HG02884 (cell line): Measurements from ENCODE around the gene AGXT.
"Not testable (repeated sequence)": the region's sequence is repeated elsewhere in the genome, so short reads cannot be mapped to it uniquely, and the experiment has no call there.

Source experiments
- ATAC-seq: cut with Tn5 transposase; IDR thresholded peaks from one replicate; pipeline ENCODE4 v1.9.1; 2021; ENCODE audit warnings: mild to moderate bottlenecking, moderate library complexity; ENCODE audit not compliant: unreplicated experiment

Gene AGXT

DNA sequence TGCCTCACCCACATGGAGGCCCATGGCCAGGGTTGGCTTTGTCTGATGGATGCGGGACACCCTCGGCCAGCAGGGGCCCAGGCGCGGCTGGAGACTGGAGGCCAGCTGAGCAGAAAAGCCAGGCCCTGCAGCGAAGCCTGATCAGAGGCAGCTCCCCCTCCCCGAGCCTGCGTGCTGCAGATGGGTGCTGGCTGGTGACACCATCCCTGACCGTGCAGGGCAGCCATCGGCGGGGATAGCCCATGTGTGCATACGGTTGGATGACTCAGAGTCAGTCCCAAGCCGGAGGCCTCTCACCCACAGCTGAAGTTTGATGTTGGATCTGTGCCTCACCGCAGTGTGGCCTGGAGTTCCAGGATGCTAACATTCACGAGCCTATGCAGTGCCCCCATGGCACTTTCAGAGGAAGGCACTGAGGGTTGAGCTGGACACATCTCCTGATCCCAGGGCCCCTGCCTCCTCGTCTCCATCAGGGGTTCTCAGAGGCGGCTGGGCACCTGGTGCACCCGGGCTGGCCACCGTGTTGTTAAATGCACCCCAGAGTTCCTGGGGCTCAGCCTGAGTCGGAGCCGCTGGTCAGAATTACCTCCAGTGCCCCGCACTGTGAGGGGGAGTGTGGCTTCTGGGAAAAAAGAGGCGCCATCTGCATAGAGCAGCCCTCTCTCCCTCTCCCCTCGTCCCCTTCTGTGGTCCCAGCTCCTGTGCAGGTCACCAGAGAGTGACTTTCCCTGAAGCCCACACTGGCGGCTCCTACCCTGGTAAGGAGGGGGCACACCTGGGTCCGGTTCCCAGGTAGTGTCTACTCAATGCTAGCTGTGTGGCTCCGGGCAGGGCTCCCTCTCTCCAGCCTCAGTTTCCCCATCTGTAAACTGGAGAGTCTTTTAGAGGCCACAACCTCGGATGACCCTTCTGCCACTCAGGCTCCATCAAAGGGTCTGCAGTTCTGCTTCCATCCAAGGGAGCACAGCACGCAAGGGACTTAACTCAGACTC lies 29.2 kb upstream of the AGXT start:
- no peak for ATAC-seq

DNA sequence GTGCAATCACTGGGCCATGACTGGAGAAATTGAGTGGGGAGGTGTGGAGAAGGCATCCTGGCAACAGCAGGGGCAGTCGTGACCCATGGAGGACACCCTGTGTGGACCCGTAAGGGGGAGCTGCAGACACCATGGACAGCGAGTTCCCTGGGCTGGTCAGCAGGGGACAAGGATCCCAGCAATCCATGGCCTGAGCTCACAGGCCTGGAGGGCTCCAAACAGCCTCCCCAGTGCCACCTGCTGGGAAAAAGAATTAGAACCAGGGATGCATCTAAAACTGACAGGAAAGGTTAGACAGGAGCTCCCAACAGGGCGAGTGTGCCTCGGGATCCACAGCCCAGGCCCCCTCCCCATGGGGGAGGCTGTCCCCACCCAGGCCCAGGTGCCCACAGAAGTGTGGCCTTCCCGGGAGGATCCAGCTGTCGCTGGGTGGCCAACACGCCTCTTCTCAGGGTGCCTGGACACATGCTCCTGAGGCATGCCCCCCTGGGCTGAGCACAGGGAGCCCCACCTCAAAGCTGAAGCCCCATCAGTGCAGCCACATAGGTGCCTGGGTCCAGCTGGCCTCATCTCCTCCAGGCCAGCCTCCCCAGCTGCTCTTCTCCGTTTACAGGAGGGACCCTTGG lies 28.1 kb upstream of the AGXT start:
- ATAC-seq: no peak

DNA sequence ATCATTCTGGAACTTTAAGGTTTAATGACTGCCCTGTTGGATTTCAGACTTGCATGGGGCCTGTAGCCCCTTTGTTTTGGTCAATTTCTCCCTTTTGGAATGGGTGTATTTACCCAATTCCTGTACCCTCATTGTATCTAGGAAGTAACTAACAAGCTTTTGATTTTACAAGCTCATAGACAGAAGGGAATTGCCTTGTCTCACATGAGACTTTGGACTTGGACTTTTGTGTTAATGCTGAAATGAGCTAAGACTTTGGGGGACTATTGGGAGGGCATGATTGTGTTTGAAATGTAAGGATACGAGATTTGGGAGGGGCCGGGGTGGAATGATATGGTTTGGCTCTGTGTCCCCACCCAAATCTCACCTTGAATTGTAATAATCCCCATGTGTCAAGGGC lies 22.3 kb upstream of the AGXT start:
- ATAC-seq: not testable (repeated sequence)

DNA sequence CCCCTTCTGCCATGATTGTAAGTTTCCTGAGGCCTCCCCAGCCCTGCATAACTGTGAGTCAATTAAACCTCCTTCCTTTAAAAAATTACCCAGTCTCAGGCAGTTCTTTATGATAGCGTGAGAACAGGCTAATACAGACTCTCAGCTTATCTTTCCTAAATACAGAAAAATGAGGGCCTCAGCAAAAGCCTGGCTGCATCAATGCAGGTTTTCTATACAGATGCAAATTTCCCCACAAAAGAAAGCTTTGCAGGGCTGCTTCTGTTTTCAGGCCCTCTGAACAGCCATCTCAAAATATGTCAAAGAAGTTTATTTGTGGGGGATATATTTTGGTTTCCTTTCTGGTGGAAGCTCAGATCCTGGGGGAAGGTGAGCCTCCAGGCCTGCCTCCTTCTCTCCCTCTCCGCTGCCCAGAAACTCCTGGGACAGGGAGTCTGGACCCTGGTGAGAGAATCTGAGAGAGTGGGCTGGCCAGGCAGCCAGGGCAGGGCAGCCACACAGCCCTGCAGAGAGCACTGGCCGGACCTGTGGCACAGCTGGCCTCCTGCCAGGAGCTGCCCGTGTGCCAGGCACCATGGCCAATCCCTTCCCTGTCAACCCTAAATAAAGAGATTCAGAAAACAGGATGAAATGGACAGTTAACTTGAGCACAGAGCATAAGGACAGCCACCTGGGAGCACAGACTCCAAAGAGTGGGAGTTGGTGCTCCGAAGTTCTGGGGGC lies 21.6 kb upstream of the AGXT start:
- no peak for ATAC-seq

DNA sequence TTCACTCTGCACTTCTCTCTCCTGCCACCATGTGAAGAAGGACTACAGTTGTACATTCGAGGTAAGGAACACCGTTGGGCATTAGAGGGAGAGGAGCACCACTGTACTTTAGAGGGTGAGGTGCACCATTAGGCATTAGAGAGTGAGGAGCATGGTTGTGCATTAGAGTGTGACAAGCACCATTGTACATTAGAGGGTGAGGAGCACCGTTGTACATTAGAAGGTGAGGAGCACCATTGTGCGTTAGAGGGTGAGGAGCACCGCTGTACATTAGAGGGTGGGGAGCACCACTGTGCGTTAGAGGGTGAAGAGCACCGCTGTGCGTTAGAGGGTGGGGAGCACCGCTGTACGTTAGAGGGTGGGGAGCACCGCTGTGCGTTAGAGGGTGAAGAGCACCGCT lies 20.8 kb upstream of the AGXT start:
- ATAC-seq: no peak

DNA sequence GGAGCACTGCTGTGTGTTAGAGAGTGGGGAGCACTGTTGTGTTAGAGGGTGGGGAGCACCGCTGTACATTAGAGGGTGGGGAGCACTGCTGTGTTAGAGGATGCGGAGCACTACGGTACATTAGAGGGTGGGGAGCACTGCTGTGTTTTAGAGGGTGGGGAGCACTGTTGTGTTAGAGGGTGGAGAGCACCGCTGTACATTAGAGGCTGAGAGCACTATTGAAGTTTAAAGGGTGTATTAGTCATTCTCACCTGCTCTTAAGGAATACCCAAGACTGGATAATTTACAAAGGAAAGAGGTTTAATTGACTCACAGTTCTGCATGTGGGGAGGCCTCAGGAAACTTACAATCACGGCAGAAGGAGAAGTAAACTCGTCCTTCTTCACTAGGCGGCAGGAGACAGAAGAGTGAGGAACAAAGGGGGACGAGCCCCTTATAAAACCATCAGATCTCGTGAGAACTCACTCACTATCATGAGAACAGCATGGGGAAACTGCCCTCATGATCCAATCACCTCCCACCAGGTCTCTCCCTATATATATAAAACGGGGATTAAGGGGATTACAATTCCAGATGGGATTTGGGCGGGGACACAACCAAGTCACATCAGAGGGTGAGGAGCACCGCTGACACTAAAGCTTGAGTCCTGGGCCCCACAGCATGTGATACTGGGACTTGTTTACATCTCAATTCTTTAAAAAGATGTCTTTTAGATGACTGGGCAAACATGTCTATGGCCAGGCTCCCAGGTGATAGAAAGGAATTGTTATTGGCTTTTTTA lies 19.5 kb upstream of the AGXT start:
- ATAC-seq: no peak

DNA sequence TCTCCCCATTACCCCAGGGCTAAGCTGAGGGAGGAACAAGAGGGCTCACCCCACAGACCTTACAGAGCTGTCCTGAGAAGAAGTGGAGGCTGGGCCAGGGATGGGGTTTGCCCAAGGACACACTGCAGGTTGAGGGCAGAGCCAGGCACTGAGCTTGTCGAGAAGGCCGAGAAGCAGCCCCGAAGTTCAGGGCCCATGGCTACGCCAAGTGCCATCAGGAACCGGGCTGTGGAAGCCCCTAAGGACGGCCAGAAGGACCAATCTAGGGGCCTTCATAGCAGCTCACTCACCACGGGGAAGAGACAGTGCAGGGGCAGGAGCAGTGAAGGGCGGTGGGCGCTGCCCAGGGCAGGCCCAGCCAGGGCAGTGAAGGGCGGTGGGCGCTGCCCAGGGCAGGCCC lies 18.6 kb upstream of the AGXT start:
- no peak for ATAC-seq

DNA sequence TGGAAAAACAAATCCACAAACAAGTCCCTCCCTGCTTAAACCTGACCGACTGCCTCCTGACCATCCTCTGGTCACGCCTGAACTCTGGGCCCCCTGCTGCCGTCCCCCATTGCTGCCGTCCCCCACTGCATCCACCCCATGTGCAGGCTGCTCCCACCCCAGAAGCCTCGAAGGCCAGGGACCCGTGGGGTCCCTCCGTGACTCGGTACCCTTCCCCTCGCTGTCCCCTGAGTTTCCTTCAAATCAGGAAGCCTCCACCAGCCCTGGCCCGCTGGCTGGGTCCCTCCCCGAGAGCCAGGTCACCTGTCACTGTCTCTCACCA lies 17.9 kb upstream of the AGXT start:
- ATAC-seq: no peak

DNA sequence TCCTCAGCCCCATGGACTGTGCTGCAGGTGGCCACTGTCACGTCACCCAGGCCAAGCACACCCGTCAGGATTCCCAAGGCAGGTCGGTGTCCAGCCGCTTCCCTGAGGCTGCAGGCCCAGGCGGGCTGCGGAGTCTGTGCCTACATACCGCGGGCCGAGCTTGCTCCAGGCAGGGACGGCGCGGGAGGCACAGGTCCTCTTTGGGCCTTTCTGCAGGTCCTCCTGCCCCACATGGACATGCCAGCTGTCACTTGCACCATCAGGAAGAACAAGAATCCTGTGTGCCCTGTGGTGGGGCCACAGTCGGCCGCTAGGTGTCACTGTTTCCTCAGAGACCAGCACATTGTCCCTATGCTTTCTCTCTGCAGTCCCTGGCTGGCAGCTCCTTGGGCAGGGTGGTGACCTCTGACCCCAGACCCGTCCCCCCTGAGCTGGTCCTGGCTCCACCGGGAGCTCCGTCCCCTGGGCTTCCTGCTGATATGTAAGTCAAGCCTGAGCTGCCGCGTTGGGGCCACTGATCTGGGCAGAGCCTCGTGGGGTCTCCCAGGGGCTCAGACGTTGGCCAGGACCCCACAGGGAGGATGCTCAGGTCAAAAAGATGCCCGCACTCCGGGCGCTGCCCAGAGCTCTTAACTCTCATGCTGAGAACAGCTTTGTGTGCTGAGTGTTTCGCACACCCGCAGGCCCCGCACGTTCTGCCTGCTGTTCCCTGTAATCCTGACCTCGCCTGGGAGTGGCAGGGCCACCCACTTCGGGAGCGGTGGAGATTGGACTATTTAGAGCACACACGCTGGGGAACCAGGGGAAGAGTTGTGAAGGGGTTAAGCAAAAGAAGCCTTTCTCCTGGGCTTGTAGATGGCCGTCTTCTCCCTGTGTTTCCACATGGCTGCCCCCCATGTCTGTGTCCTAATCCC lies 17.3 kb upstream of the AGXT start:
- ATAC-seq: no peak

DNA sequence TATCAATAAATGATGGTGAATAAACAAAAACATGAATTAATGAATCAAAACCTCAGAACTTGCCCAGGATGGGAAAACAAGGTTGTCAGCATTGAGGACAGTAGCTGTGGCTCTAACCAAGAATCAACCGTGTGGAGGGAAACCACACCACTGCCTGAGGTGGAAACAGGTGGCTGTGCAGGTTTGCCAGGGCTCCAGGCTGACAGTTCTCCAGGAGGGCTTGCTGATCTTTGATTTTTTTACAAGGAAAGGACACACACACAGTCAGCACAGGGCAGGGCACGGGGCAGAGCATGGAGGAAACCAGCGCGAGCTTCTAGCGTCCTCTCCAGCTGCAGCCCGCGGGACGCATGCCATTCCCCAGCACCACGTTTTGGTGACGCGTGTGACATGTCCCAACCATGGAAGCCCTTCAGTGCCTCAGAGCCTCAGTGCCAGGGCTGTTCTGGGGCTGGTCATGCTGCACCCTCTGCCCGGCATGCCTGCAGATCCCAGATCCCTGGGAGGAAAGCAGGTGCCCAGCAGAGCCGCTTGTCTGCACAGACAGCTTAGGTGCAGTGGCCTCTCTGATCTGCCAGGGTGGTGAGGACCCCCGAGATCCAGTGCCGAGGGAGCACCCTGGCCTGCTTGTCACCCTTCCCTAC lies 15.8 kb upstream of the AGXT start:
- no peak for ATAC-seq

DNA sequence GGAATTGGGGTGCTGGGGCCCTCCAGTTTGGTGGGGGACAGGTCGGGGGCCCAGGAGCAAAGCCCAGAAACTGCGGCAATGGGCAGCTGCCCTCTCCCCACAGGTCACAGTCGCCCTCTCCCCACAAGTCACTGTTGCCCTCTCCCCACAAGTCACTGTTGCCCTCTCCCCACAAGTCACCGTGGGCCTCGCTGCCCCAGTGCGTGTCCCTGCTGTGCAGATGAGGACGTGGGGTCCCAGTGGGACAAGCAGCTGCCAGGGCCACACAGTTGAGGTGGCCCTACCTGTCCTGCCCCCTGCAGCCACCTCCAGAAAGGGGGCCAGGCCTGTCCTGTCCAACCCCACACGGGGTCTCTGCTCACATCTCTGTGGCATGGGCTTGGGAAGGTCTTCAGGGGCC lies 13.0 kb upstream of the AGXT start:
- ATAC-seq: no peak

DNA sequence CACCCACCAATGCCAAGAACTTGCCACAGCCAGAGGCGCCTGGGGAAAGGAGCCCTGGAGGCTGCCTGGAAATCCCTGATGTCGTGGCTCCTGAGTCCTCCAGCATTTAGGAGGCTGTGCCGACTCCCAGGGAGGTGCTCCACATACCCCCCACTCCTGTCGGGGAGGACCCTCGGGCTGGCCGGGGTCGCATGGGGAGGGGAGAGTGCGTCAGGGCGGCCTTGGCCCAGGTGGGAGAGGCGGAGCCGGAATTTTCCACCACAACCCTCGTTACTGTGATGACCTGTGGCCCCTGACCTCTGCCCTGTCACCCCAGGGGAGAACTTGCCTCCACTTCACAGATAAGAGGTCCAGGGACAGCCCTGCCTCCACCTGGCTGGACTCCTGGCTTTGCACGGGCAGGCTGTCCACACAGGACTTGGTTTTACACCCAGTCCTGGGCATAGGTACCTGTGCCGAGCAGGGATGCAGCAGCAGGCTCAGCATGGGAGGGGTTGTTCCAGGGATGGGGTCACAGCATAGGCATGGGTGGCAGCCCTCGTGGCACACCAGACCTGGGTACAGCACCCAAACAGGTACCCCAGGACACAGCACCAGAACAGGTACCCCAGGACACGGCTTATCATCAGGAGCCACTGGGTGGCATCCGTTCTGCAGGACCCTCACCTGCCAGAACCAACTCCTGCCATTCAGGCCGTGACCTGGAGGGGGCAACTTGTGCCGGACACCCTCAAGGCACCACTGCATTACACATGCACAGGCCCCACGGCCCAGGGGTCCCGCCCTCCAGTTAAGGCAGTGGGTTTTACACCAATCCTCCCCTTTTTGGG lies 12.3 kb upstream of the AGXT start:
- no peak for ATAC-seq

DNA sequence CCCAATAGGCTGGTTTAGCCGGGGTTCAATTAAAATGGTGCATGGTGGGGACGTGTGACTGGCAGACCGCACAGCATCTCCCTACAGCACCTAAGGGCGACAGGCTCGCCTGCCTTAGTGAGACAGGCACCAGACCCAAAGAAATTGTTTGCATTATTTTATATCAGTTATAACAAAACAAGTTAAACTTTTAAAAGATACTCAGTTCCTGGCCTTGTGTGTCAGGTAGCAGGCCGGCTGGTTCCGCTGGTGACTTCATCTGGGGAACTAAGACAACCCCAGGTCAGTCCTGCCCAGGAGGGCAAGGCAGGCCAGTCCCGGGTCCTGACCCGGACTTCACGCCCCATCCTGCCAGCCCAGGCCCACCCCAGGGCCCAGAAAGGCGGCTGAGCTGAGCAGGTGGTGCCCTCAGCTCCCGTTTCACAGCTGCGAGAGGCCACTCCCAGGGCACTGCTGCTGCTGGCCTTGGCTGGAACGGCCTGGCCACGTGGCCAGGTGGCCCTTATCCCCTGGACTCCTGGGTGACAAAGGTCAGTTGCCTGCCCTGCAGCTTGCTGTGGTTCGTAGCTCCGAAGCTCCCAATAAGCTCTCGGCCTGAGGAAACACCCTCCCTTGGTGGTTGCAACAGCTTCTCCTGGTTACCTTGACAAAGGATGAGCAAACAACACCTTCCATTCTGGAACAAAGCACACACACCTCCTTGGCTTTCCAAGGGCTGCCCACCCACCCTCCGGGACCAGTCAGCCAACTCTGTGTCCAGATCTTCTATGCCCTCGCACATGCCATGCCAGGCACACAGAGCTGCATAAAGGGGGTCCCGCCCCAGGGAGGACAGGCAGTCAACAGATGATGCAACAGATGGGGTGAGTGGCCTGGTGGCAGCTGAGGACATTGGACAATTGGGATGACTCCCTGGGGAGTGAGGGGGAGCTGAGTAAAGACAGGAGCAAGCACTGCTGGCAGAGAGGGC lies 11.3 kb upstream of the AGXT start:
- ATAC-seq: no peak

DNA sequence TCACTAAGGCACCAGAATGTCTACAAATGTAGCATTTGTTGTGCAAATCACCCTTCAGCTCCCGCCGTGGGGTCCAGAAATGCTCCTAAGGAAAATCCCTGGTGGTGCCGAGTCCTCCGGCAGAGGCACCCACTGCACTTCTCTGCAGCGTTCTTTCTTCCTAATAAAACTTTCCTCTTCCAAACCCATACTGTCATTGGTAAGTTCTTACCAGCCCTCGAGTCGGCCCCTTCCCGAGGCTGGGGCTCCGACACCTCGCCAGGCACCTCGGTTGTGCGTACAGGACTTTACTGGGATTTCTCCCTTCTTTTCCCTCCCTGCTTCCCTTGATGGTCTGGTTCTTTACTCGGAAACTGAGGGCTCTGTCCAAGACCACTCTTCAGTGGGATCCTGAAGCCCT lies 10.3 kb upstream of the AGXT start:
- no peak for ATAC-seq

DNA sequence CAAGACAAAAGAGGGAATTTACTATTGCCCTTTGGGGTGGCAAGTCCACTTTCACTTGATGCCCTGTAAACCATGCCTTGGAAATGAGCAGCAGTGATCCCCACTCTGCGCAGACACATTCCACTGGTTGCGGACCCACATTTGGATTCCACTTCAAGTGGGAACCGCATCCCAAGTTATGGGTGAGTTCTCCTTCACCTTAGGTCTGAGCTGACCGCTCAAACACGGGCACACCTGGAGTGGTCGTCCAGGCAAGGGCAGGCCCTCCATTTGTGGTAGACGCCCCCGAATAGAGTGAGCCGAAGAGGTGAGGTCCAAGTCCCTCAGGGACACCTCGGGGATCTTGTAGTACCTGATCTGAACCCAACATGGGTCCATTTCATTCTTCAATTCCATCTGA lies 9.8 kb upstream of the AGXT start:
- ATAC-seq: no peak

DNA sequence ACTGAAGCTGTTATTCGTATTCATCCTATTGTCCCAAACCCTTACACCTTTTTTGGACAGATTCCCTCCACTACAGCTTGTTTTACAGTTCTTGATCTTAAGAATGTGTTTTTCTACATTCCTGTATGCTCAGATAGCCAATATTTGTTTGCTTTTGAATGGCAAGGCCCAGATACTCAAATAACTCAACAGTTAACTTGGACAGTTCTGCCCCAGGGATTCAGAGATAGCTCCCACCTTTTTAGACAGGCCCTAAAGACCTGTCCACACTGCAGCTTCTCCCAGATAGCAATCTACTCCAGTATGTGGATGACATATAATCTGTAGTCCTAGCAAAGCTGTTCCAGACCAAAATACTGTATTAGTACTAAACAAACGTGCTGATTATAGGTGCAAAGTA lies 7.1 kb upstream of the AGXT start:
- no peak for ATAC-seq

DNA sequence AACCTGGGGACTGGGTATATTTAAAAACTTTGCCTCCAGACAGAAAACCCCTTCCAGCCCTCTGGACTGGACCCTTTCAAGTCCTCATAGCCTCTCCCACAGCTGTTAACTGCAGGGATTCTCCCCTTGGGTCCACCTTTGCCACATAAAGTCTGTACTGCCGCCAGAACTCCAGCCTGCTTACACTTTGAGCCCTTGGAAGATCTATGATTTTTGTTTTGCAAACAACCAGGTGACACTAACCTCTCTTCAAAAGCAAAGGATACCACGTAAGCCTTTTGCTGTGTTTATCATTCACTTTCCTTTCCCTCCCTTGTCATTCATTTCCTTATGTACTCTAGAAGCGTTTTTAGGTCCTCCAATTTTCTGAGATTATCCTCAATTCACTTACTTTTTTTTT lies 4.1 kb upstream of the AGXT start:
- no peak for ATAC-seq

DNA sequence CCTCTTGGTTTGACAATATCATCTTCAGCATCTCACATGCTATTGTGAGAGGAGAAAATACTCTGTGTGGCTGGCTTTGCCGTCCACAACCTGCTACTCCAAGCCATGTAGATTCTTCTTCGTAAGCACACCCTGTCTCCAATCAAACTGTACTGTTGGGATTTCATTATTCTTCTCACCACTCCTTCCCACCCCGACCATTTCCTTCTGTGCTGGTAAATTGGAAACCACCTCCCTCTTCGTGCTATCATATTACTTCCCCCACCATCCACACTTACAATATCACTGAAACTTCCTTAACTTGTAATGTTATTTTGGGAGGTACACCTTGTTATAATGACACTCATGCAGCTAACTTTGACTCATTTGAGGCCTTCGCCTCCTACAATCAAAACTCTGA lies 3.2 kb upstream of the AGXT start:
- no peak for ATAC-seq
